BE2C (cell line): ENCODE data around the gene BSG.
A peak's percentile ranks its signal among the peaks of the same experiment; 100 is the strongest.

Experiments
- DNase-seq: peaks from one replicate; pipeline ENCODE4 v3.0.0-alpha.2; 2020
- H3K27me3 ChIP-seq: fragments of 250-450 bp; sonication (Bioruptor Pico); 2 replicates; pipeline ENCODE4 v1.5.1; 2020; ENCODE audit warnings: mild to moderate bottlenecking
- H3K36me3 ChIP-seq: fragments of 250-450 bp; sonication (Bioruptor Pico); 2 replicates; pipeline ENCODE4 v1.5.1; 2020; ENCODE audit warnings: mild to moderate bottlenecking
- H3K4me1 ChIP-seq: fragments of 250-450 bp; sonication (Bioruptor Pico); 2 replicates; pipeline ENCODE4 v1.5.1; 2020
- H3K4me3 ChIP-seq: 2 replicates; pipeline ENCODE4 v1.5.1; 2011; ENCODE audit warnings: low read depth, low read length
- H3K9me3 ChIP-seq: fragments of 250-450 bp; sonication (Bioruptor Pico); 2 replicates; pipeline ENCODE4 v1.5.1; 2020
- CTCF ChIP-seq: IDR thresholded peaks from 2 replicates; pipeline ENCODE4 v1.5.1; 2012; ENCODE audit warnings: mild to moderate bottlenecking, low read depth, low read length

Gene BSG

GRCh38 chr19:607301-608154 is 35.1 kb downstream of the BSG start:
- H3K27me3 ChIP-seq, result no peaks in the 10 kb centered on the region
- peaks cover 3% of the 10 kb centered on the region; the same call in 1 of the 2 replicates for H3K36me3 ChIP-seq
- TF ChIP-seq CTCF, result no peak
- H3K4me1 ChIP-seq, result peaks cover 14% of the 10 kb centered on the region
- no peak for DNase-seq
- H3K4me3 ChIP-seq, result no peak overlapping the region
- peaks cover 4% of the 10 kb centered on the region for H3K9me3 ChIP-seq

GRCh38 chr19:608155-609003 is 36.0 kb downstream of the BSG start:
- DNase-seq, result no peak
- TF ChIP-seq CTCF, result no peak
- Histone ChIP-seq H3K9me3 (peaks cover 3% of the 10 kb centered on the region), H3K27me3 (no peaks in the 10 kb centered on the region), H3K4me3 (no peak overlapping the region), H3K4me1 (peaks cover 14% of the 10 kb centered on the region), H3K36me3 (peaks cover 8% of the 10 kb centered on the region)

- Histone ChIP-seq H3K4me1 (peaks cover 14% of the 10 kb centered on the region), H3K36me3 (peaks cover 8% of the 10 kb centered on the region), H3K27me3 (no peaks in the 10 kb centered on the region), H3K4me3 (no peak overlapping the region), H3K9me3 (no peaks in the 10 kb centered on the region)
- DNase-seq, result no peak
- TF ChIP-seq CTCF, result no peak
Measured at GRCh38 chr19:609004-609346, 36.6 kb downstream of the BSG start.

- no peak for TF ChIP-seq CTCF
- Histone ChIP-seq H3K9me3 (no peaks in the 10 kb centered on the region), H3K27me3 (no peaks in the 10 kb centered on the region), H3K4me3 (peak overlapping the region; percentile 25; the same call in 1 of the 2 replicates), H3K4me1 (peaks cover 14% of the 10 kb centered on the region), H3K36me3 (peaks cover 18% of the 10 kb centered on the region)
- DNase-seq, result no peak
Measured at GRCh38 chr19:610071-610800, 37.8 kb downstream of the BSG start.

- H3K9me3 ChIP-seq, result no peaks in the 10 kb centered on the region
- H3K4me3 ChIP-seq, result peak overlapping the region; percentile 37
- peaks cover 14% of the 10 kb centered on the region for H3K4me1 ChIP-seq
- H3K27me3 ChIP-seq, result no peaks in the 10 kb centered on the region
- no peak for TF ChIP-seq CTCF
- H3K36me3 ChIP-seq, result peaks cover 21% of the 10 kb centered on the region
- peak; percentile 86 for DNase-seq
Measured at GRCh38 chr19:610801-611480, 38.5 kb downstream of the BSG start.
